ENCODE data around the gene PPT1.

- no peak for TF ChIP-seq POLR2AphosphoS5 (IDR thresholded peaks at IDR 0.05; ENCODE audit: low read depth, low read length)
- no peak for TF ChIP-seq REST (IDR thresholded peaks at IDR 0.05; ENCODE audit: insufficient read depth in 1 of 2, low read depth in 2 of 2, low read length in 2 of 2)
- TF ChIP-seq SIN3A (IDR thresholded peaks at IDR 0.05; ENCODE audit: borderline replicate concordance, insufficient read depth, low read length): no peak
- TF ChIP-seq TAF1 (IDR thresholded peaks at IDR 0.05; ENCODE audit: borderline replicate concordance, insufficient read depth, low read length): no peak
- TF ChIP-seq FOXP2 (optimal IDR thresholded peaks at IDR 0.05; ENCODE audit: borderline replicate concordance, extremely low read depth, extremely low read length, insufficient read depth): no peak
Measured at GRCh38 chr1:40050863-40051262, 46.2 kb downstream of the PPT1 start.

Data from PFSK-1 (cell line).